ENCODE results near the gene TNFAIP8.

DNA sequence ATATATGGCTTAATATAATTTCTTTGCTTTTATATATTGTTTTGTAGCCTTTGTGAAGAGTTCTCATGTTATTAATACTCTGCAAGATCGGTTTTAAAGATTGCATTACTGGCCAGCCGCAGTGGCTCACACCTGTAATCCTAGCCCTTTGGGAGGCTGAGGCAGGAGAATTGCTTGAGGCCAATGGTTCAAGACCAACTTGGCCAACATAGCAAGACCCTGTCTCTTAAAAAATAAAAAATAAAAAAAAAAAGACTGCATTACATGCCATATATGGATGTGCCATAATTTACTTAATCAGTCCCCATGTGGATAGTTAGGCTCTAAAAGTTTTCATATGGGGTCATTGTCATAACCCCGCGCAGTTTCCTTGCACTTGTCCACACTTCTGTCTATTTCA lies 31.0 kb upstream of the TNFAIP8 start:
- TF ChIP-seq CTCF (IDR thresholded peaks at IDR 0.05) = no peak
- TF ChIP-seq POLR2A (IDR thresholded peaks at IDR 0.05) = no peak
- TF ChIP-seq EP300 (IDR thresholded peaks at IDR 0.05) = no peak

Data from ovary (tissue), 3 donors.